ENCODE data around the gene TMEM221. TPM values are rescaled to one million over a fixed set of nuclear protein-coding genes. Genes with fewer than 3 reads are reported as not detected.

The TMEM221 gene
- total and polyA plus RNA-seq, 9 of the 15 experiments (the other 6 are each of a cell fraction or from before 2014, with no cell fraction given): 0.06 to 0.35 TPM; not detected in 7

DNA sequence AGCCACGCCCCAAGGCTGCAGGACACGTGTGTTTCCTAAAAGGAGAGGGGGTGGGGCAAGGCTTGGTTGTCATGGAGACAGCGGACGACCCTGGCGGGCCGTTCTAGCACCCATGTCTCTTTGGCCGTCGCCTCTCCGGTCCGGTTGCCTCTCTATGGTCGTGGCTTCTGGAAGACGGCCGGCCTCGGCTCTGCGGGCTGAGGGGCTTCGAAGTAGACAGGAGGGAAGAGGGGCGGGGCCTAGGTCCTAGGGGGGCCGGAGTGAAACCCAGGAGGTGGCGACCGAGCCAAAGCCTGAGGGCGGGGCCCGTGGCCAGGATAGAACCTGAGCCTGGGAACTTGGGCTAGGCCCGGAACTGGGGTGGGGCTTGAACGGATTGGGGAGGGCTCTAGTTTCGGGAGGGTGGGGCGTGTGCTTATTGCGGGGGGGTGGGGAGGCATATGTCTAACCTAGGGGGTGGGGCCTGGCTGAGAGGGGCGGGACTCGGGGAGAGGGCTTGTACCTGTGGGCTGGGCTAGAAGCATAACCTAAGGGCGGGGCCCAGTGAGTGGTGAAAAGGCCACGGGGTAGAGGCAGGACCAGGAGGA is 21.1 kb upstream of the TMEM221 start (continued):
- TF ChIP-seq, protein P1, sequence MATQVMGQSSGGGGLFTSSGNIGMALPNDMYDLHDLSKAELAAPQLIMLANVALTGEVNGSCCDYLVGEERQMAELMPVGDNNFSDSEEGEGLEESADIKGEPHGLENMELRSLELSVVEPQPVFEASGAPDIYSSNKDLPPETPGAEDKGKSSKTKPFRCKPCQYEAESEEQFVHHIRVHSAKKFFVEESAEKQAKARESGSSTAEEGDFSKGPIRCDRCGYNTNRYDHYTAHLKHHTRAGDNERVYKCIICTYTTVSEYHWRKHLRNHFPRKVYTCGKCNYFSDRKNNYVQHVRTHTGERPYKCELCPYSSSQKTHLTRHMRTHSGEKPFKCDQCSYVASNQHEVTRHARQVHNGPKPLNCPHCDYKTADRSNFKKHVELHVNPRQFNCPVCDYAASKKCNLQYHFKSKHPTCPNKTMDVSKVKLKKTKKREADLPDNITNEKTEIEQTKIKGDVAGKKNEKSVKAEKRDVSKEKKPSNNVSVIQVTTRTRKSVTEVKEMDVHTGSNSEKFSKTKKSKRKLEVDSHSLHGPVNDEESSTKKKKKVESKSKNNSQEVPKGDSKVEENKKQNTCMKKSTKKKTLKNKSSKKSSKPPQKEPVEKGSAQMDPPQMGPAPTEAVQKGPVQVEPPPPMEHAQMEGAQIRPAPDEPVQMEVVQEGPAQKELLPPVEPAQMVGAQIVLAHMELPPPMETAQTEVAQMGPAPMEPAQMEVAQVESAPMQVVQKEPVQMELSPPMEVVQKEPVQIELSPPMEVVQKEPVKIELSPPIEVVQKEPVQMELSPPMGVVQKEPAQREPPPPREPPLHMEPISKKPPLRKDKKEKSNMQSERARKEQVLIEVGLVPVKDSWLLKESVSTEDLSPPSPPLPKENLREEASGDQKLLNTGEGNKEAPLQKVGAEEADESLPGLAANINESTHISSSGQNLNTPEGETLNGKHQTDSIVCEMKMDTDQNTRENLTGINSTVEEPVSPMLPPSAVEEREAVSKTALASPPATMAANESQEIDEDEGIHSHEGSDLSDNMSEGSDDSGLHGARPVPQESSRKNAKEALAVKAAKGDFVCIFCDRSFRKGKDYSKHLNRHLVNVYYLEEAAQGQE (IDR thresholded peaks at IDR 0.05; ENCODE audit: borderline replicate concordance): 0 out of 2 replicates have a peak, but pooled peaks have one; percentile 3
- TF ChIP-seq, protein P1 (CRISPR knock-in tag; IDR thresholded peaks at IDR 0.05; ENCODE audit: low read depth): no peak
- peak; percentile 35 for TF ChIP-seq POLR2B (IDR thresholded peaks at IDR 0.05; ENCODE audit: low read depth, partially characterized antibody)
- TF ChIP-seq RBM22 (IDR thresholded peaks at IDR 0.05; ENCODE audit: low read depth, low read length, poor library complexity, severe bottlenecking): peak; percentile 42
- TF ChIP-seq, protein P2, sequence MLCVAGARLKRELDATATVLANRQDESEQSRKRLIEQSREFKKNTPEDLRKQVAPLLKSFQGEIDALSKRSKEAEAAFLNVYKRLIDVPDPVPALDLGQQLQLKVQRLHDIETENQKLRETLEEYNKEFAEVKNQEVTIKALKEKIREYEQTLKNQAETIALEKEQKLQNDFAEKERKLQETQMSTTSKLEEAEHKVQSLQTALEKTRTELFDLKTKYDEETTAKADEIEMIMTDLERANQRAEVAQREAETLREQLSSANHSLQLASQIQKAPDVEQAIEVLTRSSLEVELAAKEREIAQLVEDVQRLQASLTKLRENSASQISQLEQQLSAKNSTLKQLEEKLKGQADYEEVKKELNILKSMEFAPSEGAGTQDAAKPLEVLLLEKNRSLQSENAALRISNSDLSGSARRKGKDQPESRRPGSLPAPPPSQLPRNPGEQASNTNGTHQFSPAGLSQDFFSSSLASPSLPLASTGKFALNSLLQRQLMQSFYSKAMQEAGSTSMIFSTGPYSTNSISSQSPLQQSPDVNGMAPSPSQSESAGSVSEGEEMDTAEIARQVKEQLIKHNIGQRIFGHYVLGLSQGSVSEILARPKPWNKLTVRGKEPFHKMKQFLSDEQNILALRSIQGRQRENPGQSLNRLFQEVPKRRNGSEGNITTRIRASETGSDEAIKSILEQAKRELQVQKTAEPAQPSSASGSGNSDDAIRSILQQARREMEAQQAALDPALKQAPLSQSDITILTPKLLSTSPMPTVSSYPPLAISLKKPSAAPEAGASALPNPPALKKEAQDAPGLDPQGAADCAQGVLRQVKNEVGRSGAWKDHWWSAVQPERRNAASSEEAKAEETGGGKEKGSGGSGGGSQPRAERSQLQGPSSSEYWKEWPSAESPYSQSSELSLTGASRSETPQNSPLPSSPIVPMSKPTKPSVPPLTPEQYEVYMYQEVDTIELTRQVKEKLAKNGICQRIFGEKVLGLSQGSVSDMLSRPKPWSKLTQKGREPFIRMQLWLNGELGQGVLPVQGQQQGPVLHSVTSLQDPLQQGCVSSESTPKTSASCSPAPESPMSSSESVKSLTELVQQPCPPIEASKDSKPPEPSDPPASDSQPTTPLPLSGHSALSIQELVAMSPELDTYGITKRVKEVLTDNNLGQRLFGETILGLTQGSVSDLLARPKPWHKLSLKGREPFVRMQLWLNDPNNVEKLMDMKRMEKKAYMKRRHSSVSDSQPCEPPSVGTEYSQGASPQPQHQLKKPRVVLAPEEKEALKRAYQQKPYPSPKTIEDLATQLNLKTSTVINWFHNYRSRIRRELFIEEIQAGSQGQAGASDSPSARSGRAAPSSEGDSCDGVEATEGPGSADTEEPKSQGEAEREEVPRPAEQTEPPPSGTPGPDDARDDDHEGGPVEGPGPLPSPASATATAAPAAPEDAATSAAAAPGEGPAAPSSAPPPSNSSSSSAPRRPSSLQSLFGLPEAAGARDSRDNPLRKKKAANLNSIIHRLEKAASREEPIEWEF (CRISPR knock-in tag; IDR thresholded peaks at IDR 0.05): no peak
- TF ChIP-seq, protein P3, sequence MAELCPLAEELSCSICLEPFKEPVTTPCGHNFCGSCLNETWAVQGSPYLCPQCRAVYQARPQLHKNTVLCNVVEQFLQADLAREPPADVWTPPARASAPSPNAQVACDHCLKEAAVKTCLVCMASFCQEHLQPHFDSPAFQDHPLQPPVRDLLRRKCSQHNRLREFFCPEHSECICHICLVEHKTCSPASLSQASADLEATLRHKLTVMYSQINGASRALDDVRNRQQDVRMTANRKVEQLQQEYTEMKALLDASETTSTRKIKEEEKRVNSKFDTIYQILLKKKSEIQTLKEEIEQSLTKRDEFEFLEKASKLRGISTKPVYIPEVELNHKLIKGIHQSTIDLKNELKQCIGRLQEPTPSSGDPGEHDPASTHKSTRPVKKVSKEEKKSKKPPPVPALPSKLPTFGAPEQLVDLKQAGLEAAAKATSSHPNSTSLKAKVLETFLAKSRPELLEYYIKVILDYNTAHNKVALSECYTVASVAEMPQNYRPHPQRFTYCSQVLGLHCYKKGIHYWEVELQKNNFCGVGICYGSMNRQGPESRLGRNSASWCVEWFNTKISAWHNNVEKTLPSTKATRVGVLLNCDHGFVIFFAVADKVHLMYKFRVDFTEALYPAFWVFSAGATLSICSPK (IDR thresholded peaks at IDR 0.05; ENCODE audit: borderline replicate concordance): 0 out of 2 replicates have a peak, but pooled peaks have one; percentile 24
- peak in 1 of 2 experiments; percentile 30; a peak in 1 of 4 replicates for TF ChIP-seq SRF (CRISPR knock-in tag; IDR thresholded peaks at IDR 0.05)

Measured in K562 (cell line).